ENCODE results near the gene CD300H.
"Not testable (repeated sequence)": the region's sequence is repeated elsewhere in the genome, so short reads cannot be mapped to it uniquely, and the experiment has no call there.

Gene CD300H

GRCh38 chr17:74525465-74525725 is 41.9 kb downstream of the CD300H start:
- no peak for DNase-seq

- no peak for DNase-seq
These were observed 42.5 kb downstream of the CD300H start for GRCh38 chr17:74524653-74525464.

- DNase-seq: no peak
These were observed 44.0 kb downstream of the CD300H start for GRCh38 chr17:74523308-74523707.

GRCh38 chr17:74522381-74523105 is 44.8 kb downstream of the CD300H start:
- DNase-seq: no peak

- DNase-seq: no peak
These were observed 45.6 kb downstream of the CD300H start for GRCh38 chr17:74521701-74522201.

GRCh38 chr17:74520790-74521480 is 46.4 kb downstream of the CD300H start:
- DNase-seq: no peak

GRCh38 chr17:74520016-74520434 is 47.3 kb downstream of the CD300H start:
- no peak for DNase-seq

- DNase-seq: not testable (repeated sequence)
These were observed 48.8 kb downstream of the CD300H start for GRCh38 chr17:74518413-74518981.

- DNase-seq: no peak
These were observed 50.6 kb downstream of the CD300H start for GRCh38 chr17:74516561-74517328.

GRCh38 chr17:74515941-74516340 is 51.4 kb downstream of the CD300H start:
- DNase-seq: no peak

GRCh38 chr17:74514632-74515334 is 52.5 kb downstream of the CD300H start:
- no peak for DNase-seq

GRCh38 chr17:74513987-74514631 is 53.2 kb downstream of the CD300H start:
- DNase-seq: no peak

GRCh38 chr17:74512624-74513091 is 54.7 kb downstream of the CD300H start:
- no peak for DNase-seq

- no peak for DNase-seq
These were observed 55.3 kb downstream of the CD300H start for GRCh38 chr17:74512036-74512435.
